NCI-H2227 (cell line): Measurements from ENCODE around the gene SLC7A10.

Experiments
- DNase-seq: peaks from one replicate; lab custom pipeline; 2025; ENCODE audit not compliant: unreplicated experiment; lab: John Stamatoyannopoulos, UW

SLC7A10 gene

DNA sequence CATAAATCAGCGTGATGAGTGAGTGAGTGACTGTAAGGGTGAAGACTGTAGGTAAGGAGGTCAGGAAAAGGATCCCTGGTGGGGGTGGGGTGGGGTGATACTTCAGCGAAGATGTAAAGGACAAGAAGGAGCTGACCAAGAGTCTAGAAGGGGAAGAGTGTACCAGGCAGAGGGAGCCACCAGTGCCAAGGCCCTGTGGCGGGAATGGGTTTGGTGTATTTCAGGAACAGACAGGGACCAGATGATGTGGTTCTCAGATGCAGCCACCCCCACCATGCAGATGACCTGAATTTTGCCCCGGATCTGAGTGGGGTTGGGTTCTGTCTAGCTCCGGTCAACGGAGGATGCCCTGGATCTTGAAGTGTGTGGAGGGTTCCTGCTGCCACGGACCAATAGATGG, 30.1 kb upstream of the SLC7A10 start:
- DNase-seq: no peak

DNA sequence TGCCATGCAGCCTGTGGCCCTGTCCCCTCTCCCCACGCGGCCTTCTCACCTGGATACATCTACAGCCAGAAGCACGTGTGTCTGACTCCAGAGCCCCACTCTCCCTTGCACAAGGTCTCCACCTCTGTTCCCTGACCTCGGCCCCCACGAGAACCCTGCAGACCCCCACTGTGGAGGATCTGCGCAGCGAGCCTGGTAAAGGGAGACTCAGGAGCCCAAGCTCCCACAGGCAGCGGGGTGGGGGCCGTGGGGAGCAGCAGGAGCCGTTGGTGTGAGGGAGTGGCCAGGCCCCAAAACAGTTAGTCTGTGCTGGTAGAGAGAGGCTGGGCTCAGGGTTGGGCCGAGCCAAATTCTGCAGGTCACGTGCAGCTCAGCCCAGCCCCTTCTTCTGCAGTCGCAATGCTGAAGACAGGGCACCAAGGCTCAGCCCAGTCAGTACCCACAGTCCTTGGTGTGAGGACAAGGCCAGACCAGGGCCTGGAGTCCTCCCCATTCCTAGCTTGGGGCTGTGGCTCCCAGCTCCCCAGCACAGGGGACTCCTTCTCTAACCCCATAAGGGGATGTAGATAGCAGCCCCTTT, 28.7 kb upstream of the SLC7A10 start:
- no peak for DNase-seq

DNA sequence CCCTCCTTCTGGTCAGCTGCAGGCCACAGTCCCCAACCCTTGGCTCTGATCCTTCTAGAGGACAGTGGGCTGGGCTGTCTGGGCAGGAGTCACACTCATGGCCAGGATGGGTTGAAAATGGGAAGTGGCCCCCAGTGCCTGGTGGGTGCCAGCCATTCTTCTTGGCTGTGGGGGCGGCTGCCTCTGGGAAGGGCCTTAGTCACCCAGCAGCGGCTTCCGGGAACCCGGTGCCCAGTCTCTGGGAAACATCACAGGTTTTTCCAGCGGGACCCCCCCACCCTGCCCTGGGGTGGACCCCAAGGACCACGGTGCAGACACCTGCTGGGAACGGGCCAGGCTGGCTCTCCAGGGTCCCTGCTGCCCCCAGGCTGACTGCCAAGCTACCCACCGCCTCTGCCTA, 27.3 kb upstream of the SLC7A10 start:
- DNase-seq: no peak

DNA sequence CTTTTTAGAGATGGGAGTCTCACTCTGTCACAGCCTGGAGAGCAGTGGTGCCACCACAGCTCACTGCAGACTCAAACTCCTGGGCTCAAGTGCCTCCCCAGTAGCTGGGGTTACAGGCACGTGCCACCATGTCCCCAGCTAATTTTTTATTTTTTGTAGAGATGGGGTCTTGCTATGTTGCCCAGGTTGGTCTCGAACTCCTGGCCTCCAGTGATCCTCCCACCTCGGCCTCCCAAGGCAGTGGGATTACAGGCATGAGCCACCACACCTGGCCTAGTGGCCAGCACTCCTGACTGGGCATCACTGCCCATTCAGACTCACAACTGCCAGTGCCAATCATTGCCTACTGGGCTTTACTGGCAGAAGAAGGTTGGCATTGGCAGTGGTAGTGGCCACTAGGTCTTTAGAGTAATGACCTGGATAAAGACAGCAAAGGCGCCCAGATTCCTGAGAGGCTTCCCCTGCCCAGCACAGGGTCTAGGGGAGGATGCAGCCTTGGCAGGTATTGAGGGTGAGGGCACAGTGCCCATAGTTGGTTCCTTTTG, 26.8 kb upstream of the SLC7A10 start:
- DNase-seq: no peak

DNA sequence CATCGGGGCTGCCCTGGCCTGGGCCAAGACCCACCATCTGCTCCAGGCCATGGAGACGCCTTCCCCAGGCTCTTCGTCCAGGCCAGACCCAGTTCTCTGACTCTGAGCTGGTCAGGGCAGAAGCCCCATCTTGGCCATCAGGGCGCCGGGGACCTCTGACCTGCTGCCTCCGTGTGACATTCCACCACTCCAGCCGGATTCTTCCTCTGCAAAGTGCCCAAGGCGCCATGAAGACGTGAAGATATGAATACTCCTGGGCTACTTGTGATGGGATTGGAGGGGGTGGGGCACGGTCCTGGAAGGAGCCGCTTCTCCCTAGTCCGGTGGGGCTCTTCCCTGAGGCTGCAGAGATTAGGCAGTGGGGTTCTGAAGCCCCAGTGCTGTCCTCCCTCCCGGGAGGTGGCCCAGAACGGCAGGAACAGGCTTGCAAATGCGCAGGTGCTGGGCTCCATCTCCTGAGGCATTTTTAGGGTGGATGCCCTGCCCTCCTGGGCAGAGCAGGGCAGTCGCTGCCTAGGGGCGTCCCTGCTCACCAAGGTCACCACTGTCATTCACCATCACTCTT, 26.0 kb upstream of the SLC7A10 start:
- DNase-seq: no peak

DNA sequence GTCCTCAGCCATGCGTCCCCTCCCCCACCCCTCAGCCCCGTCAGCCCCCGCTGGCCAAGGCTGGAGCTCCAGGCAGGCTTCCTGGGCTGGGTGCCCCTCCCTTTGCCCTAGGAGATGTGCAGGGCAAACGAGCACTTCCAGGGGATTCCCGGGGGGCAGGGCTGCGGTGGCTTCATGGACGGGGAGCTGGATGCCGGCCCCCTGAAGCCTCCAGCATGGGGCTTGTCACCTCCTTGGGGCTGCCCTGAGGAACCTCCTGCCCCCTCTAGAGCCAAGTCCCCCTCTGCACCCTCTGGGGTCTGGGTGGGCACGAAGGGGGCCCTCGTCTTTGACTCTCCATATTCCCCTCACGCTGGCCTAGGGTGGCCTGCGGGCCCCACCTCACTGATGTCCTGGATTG, 25.4 kb upstream of the SLC7A10 start:
- no peak for DNase-seq

DNA sequence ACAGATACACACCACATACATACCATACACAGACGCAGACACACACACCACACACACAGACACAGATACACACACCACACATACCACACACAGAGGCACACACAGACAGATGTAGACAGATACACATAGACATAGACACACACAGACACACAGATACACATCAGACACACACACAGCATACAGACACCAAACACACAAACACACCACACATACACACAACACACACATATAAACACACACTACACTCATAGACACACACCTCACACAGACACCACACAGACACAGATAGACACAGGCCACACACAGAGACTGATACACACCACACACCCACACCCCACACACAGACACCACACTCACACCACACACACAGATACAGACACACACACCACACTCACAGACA, 24.9 kb upstream of the SLC7A10 start:
- no peak for DNase-seq

DNA sequence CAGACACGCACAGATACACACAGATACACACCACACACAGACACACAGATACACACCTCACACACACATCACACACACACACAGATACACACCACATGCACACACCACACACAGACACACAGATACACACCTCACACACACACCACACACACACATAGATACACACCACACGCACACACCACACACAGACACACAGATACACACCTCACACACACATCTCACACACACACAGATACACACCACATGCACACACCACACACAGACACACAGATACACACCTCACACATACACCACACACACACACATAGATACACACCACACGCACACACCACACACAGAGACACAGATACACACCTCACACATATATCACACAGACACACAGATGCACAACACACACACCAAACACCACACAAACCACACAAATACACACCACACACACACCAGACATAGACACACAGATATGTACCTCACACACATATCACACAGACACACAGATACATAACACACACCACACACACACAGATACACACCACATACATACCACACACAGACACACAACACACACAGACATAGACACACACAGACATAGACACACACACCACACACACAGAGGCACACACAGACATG, 24.2 kb upstream of the SLC7A10 start:
- DNase-seq: no peak

DNA sequence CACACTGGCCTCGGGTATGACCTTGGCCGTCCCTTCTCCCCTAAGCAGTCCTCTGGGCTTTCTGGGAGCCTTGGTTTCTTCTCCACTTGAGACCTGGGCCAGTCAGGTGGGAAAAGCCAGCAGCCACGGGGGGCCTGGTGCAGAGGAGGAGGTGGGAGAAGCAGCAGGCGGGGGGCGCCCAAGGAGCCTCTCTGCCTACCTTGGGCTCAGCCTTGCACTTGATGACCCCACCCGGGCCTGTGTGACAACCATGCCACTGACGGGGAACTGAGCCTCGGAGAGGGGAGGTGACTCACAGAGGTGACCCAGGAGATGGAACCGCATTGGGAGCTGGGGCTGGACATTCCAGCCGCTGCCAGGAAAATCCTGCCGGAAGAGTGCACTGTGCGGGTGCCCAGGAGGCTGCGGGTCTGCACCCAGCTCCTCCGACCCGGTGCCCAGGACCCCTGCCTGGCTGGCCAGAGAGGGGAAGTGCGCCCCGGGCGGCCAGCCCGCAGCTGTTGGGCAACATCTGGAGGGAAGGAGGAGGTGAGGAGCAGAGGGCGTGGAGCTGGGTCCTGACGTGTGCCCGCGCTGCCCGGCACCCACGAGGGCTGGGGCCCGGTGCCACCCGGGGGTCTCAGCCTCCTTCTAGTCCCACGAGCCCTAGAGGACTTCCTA, 23.4 kb upstream of the SLC7A10 start:
- no peak for DNase-seq

DNA sequence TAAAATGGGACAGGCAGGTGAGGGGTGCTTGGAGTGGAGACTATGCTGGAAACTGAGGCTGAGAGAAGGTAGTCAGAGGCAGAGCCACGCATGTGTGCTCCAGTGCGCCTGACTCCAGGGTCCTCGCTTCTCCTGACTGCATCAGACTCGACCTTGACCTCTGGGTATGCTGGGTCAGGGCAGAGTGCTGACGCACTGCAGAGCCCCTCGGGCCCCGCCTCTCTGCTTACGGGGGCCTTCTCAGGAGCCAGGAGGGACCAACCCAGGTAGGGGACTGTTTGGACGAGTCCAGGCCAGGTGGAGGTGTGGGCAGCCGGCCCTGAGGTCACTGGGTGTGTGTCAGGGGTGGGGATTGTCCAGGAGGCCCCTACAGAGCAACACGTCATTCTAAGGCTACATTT, 22.9 kb upstream of the SLC7A10 start:
- no peak for DNase-seq

DNA sequence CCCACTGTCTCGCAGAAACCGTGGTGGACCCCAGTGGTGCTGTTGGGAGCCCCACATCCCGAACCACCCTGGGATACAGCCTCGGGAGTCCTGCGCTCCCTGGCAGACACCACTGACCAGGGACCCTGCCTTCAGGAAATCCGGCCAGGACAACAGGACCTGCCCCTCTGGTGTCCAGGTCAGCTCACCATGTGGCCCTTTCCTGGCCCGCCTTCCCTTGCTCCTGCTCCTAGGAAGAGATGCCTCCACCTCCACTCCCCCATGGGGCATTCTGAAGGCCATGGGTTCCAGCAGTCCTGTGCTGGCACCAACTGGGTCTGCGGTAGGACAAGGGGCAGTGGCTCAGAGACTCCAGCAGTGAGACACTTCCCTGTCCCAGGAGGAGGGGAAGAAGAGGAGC, 22.5 kb upstream of the SLC7A10 start:
- no peak for DNase-seq

DNA sequence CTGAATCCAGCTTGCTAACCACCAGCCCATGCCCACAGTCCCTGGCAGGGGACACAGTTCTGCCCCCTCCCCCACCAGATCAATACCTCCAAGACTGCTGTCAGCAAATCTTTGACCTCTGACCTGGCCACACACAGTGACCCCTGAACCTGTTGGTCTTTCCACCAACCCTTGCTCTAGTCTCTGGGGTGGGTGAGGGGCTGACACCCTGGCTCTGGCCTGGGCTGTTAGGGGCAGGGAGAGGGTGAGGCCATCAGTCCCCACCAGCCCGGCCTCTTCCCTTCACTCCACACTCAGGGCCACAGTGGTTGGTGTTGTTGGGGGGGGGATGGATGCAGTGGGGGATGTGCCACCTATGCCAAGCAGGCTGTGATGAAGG, 21.8 kb upstream of the SLC7A10 start:
- DNase-seq: no peak

DNA sequence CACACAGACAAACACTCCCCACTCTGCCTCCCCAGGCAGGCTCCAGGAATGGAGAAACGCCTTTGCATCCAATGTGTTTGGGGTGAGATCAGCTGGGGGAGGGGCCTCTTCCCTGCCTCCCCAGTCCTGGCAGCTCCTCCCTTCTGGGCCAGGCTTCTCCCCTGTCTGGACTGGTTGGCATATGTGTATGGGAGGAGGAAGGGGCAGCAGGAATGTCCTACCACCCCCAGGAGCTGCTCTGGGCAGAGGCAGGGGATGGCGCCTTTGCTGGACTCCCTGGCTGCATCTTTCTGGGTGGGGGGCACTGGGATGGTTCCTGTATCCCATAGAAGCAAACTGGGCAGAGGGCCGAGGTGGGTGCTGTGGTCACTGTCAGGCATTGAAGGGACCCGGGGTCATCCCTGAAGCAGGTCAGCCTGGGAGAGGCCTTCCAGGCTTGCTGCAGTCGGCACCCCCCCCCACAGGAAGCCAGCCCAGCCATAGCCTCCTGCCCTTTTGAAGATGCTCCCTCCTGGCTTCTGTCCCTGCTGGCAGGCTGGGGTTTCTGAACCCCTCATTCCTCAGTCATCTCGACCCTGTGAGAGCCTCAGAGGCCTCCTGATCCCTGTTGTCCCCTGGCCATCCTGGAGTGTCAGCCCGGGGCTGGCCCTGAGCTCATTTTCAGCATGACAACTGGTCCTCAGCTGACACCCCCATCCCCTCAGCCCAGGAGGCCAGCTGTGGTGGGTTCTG, 21.2 kb upstream of the SLC7A10 start:
- no peak for DNase-seq

DNA sequence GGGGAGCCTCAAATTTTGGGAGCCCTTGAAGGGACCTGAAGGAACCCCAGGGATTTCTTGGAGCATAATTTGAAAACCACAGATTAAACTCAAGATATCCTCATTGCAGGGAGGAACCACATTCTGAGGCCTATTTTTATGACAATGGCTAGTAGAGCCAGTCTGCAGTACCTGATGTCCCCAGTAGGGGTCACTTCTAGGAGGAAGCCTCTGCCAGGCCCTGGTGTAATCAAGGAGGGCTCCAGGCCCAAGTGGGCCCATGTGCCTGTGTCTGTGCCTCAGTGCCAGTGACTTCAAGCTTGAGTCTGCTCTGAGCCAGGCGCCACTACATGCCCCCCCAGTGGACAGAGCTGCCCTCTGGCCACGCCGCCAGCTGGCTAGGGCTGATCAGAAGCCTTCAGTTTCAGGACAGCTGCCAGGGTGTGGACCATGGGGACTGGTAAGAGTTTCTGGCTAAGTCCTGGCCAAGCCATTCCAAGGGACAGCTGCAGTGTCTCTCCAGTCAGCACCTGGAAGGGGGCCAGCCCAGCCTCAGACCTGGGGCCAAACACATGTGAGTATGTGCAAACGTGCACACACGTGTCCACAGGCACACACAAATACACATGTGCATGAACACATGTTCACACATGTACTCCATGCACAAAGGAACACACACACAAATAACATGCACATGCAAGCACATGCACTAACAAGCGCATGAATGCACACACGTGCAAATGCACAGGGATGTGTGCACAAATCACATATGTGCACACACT, 20.5 kb upstream of the SLC7A10 start:
- peak; percentile 51 for DNase-seq

DNA sequence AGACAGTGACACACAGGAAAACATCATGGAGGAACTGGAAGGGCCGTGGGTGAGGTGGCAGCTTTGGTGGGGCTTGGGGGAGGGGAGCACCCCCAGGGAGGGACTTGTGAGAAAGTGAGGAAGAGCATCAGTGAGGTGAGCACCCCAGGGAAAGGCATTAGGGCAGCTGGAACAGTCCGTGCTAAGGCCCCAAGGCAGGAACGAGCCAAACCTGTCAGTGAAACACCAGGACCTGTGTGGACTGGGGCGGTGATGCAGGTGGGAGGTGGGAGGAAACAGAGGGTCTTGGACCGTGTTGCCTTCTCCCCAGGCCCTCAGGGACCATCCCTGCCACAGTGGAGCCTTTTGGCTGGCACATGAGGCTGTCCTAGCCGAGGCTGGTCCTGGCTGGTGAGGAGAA, 17.3 kb upstream of the SLC7A10 start:
- no peak for DNase-seq

DNA sequence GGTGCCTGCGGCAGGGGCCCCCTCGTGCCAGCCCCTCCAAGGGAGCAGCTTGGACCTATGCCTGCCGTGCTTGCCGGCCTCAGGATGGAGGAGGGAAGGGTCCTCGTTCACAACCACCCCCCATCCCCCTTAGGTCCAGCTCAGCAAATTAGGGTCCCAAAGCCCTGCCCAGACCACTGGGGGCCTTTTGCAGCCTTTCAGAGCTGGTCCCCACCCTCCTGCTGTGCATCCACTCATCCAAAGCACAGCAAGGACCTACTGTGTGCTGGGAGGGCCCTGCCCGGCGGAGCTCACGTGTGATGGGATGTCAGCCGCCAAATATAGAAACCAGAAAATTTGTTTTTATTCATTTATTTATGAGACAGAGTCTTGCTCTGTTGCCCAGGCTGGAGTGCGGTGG, 16.5 kb upstream of the SLC7A10 start:
- DNase-seq: no peak

DNA sequence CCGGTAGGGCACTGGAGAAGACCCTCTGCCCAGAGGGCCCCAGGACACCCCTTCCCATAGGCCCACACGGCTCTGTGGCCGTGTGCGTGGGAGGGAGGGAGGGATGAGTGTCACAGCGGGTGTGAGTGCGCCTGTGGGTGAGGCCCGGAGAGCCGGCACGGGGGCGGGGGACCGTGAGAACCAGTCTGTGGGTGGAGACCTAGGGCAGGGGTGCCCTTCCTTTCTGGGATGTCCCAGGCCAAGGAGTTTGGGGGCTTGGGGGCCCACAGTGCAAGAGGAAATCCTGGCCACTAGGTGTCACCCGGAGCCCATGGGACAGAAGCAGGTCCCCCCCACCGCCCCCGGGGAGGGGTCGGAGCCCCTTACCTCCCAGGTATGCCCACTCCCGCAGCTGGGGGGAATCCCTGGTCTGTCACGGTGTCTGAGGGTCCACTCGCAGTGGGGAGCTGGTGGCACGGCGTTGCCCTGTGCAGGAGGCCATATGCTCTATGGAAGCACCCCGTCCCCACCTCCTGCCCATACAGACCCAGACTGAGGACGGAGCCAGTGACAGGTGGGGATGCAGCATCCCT, 16.0 kb upstream of the SLC7A10 start:
- peak; percentile 68 for DNase-seq

DNA sequence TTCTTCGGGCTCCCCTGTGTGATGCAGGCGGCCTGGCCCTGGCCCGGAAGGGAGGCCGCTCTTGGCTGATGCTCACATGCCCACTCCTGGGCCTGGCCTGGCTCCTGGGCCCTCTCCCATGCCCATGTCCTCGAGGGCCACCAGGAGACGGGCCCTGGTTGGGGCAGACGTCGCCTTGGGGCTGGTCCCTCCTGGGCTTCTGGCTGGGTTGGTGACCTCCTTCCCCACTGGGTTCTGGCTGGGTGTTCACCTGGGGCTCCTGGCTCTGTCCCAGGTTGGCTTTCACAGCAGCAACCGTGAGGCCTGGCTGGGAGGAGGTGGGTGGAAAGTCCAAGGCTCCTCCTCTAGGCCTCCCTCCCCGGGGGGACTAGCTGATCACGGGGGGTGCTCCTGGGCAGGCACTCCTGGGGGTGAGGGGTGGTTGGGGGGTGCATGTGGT, 15.5 kb upstream of the SLC7A10 start:
- DNase-seq: no peak

DNA sequence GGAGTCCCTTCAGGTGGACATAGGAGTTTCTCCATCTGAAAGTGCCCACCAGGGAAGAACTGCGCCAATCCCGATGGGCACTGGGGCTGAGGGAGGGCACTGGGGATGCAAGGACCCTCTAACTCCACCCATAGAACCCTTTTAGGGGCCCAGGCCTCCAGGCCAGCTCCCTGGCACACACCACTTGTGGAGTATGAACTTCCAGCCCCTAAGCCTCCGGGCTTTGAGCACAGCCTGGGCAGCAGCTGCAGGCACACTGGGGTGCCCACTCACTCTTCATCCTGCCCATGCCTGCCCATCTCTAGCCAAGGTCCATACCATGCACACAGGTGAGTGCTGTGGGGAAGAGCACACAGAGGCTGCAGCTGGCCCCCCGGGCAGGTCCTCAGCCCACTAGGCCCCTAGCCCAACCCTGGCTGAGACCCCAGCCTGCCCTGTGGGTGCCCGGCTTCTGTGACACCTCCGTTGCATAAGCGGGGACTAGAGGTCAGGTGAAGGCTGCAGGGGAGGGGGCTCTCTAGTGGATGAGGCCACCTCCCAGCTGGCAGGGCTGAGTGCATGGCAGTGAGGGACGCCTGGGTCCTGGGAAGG, 14.6 kb upstream of the SLC7A10 start:
- no peak for DNase-seq
